ENCODE data around the gene CD300LF.

The CD300LF gene

DNA sequence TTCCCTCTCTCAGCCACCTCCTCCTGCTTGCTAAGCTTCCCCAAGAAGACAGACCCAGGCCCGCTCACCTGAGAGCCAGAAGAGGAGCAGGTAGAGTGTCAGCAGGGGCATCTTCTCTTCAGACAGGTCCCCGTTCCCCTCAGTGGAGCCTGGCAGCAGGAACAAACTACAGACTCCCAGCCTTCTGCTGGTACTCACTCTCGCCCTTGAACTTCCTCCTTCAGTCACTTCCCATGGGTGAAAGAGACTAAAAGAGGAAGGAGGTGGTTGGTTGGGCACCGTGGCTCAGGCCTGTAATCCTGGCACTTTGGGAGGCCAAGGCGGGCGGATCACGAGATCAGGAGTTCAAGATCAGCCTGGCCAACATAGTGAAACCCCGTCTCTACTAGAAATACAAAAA, at the start of gene CD300LF:
Gene CD300LF (minus strand): TSS at position 168 of the 400 bp plus-strand sequence. CDS start 57 bp downstream, at position 111.
- no peak for DNase-seq (ENCODE audit: low read depth)

DNA sequence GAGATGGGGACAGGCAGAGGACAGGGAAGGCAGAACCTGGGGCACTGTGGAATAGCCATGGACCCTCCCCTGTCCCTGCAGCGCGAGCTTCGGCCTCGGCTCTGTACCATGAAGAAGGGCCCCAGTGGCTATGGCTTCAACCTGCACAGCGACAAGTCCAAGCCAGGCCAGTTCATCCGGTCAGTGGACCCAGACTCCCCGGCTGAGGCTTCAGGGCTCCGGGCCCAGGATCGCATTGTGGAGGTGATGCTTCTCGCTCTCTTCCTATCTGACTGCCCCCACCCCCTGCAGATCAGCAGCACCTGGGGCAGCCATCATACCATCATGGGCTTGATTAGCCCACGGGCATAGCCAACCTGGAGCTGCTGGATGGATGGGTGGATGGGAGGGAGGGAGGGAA, 49.2 kb upstream of the CD300LF start:
- DNase-seq (ENCODE audit: low read depth), result no peak

DNA sequence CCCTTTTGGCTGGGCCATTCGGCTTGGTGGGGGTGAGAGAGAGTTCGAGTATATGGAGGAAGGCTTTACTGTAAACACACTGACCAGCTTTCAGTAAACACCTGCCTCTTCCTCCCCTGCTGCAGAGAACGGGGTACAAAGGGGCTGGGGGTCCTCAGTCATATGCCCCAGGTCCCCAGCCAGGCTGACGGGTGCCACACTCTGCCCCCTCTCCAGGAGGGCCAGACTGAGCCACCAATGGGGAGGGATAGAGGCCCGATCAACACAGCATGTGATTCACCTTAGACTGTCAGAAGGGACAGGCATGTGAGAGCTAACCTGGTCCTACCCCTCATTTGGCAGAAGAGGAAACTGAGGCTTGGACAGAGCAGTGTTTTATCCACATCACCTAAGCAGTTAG, 48.7 kb upstream of the CD300LF start:
- no peak for DNase-seq (ENCODE audit: low read depth)

DNA sequence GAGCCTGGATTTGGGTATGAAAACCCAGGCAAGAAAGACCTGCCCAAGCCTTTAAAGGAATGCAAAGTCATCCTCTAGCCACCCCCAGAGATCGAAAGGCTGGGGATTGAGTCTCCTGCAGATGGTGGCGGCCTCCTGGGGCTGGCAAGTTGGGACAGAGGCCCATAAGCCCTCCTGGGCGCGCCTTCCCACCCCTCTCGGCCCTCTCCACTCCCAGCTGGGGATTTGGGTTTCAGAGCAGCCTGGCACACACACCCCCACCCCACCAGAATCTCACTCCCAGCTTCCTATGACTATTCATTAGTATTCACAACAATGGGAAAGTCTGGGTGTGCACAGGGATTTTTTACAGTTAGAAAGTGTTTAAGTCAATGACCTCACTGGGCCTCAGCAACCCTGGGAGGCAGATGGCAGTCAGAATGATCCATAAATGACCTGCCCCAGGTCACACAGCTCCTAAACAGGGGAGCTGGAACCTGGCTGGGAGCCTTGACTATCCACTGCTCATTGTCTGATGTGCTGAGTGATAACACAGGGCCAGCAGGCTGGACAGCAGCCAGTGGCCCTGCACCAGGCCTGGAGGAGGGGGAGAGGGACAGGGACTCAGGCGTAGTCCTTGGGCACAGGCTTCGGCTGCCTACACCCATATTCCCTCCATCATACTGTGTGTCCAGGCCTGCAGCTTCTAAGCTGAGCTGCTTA, 47.8 kb upstream of the CD300LF start:
- no peak for DNase-seq (ENCODE audit: low read depth)

DNA sequence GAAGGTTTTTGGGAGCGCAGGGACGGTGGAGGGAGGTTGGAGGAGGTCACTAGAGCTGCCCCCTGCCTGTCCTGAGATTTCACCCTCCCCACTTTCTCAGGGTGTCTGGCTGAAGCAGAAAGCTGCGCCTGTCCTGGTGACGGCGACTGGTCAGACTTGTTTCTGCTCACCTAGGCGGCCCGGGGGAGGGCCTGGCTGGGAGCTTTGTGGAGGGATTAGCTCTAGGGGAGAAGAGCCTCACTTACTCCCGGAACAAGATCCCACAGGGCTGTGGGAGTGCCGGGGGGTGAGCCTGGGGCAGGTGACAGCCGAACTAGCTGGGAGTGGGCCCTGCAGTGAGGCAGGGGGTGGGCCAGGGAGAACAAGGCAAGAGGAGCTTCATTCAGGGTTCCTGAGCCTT, 47.2 kb upstream of the CD300LF start:
- no peak for DNase-seq (ENCODE audit: low read depth)

DNA sequence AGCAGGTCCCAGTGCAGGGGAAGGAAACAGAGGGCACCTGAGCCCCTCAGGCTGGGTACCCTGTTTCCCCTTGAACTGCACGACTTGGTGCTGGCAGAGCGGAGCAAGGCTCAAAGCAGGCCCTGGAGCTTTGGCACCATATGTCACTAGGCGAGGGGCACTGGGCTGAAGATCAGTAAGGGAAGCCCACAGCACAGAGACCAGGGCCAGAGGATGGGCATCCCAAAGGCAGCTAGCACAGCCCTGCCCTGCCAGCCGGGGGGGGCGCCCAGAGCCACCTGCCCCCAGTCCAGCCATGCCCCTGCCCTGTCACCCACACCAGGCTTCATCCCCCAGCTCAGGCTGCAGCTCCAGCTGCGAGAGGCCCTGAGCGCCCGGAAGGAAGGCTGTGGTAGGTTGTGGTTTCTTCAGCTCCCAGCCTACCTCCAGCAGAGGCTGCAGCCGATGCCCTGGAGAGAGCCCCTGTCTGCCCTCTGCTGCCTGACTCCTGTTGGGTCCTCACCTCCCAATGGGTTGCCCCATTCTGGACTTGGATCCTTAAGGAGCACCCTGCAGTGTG, 46.6 kb upstream of the CD300LF start:
- DNase-seq (ENCODE audit: low read depth), result no peak

DNA sequence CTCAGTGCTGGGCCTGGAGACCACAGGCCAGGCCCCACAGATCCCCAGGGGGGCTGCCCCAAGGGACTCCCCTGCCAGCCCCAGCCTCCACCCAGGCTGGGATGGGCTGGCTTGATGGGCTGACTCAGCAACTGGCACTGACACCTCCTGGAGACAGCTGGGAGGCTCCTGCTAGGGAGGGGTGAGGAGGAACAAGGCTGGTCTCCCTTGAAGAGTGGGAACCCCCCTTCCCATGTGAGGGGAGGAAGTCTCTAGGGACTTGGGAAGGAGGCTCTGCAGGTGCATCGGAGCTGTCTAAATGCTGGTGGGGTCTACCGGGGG, 46.1 kb upstream of the CD300LF start:
- no peak for DNase-seq (ENCODE audit: low read depth)

DNA sequence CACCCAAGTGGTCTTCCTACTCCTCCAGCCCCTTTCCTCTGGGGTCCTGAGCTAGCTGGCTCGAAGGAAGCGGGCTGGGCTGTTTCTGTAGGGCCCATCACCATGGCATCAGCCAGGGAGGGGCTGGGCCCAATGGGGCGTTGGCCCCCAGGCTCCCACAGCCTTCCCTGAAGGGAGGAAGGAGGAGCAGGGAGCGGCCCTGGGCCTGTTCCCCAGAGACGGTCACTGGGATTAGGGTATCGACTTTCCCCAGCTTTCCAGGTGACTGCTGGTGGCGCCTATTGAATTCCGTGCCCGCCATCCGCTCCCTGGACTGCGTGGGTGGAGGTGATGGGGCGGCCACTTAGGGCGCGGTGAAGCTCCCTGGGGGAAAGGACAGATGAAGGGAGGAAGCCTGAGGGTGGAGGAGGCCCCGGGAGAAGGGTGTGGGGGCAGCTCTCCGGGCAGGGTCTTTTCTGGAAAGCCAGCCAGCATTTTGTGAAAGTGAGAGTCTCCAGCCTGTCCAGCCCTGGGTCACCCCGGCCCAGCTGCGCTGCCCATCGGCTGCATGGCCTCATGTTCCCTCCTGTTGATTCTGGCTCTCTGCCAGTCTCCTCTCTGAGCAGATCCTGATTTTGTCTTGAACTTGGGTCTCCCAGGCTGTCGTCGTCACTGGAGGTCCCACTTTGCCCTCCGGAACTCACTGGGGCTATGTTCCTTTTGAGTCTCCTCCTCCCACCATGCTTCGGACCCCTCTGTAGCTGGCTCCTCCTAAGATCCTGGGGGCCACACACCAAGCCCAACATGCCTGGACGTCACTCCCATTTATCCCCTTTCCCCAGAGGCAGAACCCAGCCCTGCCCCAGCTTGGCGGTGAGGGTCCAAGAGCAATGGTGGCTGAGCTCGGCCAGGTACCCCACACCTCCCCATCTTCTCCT, 45.5 kb upstream of the CD300LF start:
- DNase-seq (ENCODE audit: low read depth), result no peak

DNA sequence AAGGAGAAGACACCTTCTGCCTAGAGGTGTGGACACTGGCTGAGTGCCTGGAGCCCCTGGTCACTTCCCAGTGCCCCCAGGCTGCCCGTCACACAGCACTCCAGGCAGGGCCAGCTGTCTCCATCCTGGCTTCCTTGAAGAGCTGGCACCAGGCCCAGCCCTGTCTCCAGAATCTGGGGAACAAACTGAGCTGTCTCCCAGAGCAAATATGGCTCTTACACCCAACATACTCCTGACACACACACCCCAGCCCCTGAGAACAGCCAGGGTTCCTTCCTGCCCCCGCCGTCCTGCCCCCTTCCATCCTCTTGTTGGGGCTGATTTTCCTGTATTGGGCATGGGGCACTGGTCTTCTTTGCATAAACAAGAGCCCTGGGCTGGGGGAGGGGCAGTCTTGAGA, 44.8 kb upstream of the CD300LF start:
- DNase-seq (ENCODE audit: low read depth), result no peak

DNA sequence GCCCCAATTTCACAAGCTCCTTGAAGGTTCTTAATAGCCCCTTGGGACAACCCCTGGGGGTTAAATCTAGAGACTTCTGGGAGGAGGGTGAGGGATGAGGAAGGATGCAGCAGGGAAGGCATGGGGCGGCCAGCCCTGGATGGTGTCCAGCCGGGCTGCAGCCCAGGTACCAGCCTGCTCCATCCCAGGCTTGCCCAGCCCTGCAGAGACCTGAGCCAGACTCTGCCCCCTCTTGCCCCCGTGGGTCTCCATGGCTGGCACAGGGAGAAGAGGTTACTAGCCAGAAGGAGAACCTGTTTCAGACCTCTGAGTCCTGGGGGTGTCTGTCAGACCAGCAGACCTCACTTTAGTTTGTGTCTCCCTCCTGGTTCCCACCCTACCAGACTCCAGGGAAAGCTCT, 44.2 kb upstream of the CD300LF start:
- no peak for DNase-seq (ENCODE audit: low read depth)

DNA sequence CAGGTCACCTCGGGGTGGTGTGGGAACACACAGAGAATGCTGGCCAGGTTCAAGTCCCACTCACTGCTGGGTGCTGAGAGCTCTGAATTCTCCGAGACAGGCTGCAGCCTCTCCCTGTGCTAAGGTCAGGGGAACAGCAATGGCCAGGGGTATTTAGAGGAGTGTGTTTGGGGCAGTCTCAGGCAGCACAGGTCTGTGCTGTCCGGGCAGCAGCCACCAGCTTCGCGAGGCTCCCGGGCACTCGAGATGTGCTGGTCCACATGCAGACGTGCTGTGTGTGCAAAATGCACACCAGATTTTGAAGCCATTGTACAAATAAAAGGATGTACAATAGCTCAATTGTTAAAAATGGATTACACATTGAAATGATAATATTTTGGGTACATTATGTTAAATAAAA, 42.8 kb upstream of the CD300LF start:
- no peak for DNase-seq (ENCODE audit: low read depth)

DNA sequence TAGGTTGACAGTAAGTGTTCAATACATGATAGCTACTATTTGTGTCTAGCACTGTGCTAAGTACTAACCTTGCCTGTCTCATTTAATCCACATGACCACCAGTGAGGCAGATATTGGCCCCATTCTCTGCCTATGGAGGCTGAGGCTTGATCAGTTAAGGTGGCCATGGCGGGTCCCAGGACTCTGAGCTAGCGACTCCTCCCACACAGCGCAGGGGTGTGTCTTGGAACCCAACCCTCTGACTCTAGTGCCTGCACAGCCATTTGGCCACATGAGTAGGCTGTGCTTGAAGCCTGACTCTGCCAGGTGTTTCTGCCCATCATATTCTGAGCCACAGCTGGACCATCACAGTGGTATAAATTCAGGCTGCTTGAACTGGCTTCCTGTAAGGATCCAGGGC, 42.1 kb upstream of the CD300LF start:
- DNase-seq (ENCODE audit: low read depth), result no peak

DNA sequence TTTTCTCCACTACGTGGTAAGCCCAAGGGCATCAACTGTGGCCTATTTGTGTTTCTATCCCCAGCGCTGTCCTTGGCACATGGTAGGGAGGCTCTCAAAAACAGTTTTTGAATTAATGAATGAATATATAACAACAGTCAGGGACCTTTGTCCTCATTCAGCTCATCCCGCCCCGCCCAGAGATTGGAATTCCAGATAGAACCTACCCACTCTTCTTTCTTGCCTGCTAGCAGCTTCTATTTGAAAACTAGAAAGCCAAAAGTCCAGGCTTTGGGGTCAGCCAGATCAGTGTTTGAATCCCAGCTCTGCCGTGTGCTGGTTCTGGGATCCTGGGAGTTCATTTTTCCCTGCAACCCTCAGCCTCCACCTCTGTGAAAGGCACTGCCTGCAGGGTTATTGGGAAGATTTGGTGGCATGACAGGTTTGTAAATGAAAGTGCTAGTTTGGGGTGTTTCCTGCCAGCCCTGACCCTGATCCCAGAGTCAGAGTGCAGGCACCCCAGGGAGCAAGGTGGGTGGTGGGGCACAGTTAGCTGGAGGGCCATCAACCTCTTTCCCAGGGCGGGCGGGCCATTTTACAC, 40.2 kb upstream of the CD300LF start:
- DNase-seq (ENCODE audit: low read depth), result no peak

DNA sequence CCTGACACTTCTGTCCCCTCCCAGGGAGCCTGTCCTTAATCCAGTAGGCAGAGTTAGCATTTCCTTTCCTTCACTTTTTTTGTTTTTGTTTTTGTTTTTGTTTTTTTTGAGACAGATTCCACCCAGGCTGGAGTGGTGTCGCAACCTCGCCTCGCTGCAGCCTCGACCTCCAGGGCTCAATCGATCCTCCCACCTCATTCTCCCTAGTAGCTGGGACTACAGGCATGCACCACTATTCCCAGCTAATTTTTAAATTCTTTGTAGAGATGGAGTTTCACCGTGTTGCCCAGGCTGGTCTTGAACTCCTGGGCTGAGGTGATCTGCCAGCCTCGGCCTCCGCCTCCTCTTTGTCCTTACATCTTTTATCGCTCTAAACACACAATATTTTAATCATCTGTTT, 39.7 kb upstream of the CD300LF start:
- DNase-seq (ENCODE audit: low read depth), result no peak

DNA sequence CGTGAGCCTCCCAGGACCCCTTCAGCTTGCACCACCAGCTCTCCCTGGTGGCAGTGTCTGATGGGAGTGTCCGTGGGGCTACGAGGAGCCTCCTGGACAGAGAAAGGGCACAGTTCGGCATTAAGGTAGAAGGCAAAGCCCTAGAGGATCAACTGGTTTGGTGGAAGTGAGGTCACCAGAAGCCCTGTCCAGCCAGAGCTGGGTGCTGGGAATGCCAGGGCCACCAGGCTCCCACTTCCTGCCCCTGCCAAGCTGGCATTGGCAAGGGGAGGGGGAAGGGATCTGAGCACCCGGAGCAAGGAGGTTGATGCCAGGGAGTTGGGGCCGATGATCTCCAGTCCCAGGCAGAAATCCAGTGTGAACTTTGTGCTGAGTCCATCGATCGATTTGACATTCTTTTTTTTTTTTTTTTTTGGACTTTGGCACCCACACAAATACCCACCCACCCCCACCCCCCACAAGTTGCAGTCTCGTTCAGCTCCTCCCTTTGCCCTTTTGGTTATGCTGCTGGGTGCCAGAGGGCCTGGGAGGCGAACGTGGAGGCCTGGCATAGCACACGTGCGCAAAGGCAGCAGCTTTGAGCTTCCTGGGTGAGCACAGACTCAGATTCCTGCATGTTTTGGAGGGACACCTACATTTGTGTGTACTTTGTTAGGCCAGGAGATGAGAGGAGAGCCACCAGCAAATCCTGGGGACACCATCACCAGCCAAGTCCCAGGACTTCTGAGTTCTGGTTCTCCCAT, 37.8 kb upstream of the CD300LF start:
- DNase-seq (ENCODE audit: low read depth), result no peak

DNA sequence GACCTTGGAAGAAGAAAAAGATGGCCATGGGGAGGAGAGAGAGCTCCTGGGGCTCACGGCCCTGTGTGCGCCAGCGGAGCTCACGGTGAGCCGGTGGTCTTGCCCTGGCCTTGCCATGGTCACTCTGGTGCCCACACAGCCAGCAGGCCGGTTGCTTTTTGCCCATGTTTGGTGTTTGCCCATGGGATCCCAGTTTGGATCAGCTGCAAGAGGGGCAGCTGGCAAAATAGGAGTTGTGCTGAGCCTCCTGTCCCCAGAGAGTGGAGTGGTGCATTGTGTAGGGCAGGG, 37.3 kb upstream of the CD300LF start:
- DNase-seq (ENCODE audit: low read depth), result no peak

DNA sequence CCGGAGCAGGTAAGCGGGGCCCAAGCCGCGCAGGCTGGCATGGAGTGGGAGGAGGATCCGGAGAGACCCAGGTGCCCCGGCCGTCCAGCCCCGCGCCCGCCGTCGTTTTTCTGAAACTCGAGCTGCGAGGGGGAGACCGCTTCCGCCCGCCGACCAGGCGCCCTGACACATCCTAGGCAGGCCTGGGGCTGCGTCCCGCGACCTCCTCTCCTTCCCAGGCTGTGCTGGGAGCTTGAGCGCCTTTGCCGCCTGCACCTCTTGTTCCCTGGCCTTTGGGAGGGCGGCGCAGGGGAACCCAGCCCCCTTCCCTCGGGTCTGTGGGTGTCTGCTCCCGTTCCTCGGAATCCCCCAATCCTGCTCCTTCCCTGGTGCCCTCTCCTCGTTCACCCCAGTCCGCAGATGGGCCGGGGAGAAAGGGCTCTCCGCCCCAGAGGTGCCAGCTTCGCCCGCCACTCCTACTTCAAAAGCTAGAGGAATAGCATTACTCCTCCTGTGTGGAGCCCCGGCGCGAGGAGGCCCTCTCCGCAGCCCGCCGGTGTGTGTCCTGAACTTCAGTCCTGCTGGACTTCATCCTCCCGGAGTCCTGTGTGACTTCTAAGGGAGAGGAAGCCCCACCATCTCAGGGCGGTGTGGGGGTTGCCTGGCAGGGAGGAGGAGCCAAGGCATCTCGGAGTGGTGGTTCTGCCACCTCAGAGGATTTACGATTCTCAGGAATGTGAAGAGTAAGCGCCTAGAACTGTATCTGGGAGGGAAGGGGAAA, 36.7 kb upstream of the CD300LF start:
- DNase-seq (ENCODE audit: low read depth), result no peak

DNA sequence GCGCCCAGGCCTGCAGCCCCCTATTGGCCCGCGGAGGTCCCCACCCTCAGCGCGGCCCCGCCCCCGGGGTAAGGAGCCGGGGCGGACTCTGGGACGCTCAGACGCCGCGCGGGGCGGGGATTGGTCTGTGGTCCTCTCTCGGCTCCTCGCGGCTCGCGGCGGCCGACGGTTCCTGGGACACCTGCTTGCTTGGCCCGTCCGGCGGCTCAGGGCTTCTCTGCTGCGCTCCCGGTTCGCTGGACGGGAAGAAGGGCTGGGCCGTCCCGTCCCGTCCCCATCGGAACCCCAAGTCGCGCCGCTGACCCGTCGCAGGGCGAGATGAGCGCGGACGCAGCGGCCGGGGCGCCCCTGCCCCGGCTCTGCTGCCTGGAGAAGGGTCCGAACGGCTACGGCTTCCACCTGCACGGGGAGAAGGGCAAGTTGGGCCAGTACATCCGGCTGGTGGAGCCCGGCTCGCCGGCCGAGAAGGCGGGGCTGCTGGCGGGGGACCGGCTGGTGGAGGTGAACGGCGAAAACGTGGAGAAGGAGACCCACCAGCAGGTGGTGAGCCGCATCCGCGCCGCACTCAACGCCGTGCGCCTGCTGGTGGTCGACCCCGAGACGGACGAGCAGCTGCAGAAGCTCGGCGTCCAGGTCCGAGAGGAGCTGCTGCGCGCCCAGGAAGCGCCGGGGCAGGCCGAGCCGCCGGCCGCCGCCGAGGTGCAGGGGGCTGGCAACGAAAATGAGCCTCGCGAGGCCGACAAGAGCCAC, 36.0 kb upstream of the CD300LF start, which contains the start of gene NHERF1:
Gene NHERF1 (plus strand): TSS at position 100 of the 750 bp plus-strand sequence. CDS start 219 bp downstream, at position 319.
- DNase-seq (ENCODE audit: low read depth), result peak; percentile 98

DNA sequence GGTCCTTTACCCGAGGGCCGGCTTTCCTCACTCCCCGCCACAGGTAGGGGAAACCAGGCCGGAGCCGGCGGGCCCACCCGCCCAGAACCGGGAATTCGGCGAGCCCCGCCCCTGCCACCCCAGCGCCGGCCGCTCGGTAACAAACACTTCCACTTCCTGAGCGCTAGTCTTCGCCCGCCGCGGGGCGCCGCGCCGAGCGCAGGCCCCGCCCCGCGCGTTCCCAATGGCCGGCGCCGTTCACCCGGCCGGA, 35.5 kb upstream of the CD300LF start:
- no peak for DNase-seq (ENCODE audit: low read depth)

DNA sequence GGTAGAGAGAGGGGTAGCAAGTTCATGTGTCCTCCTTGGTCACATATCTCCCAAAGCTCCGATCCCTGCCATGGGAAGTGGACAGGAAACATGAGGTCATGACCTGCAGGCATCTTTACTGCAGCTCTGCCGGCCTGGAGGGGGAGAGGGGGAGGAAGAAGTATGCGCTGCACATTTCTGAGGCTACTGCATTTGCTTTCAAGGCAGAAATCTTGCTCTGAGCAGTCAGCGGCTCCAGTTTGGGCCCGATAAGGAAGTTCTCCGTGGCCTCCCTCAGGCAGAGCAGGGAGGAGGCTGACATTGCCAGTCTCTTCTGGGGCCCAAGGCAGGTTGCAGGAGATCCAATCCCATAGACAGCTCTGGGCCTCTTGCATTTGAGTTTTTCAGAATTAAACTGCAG, 34.2 kb upstream of the CD300LF start:
- no peak for DNase-seq (ENCODE audit: low read depth)

DNA sequence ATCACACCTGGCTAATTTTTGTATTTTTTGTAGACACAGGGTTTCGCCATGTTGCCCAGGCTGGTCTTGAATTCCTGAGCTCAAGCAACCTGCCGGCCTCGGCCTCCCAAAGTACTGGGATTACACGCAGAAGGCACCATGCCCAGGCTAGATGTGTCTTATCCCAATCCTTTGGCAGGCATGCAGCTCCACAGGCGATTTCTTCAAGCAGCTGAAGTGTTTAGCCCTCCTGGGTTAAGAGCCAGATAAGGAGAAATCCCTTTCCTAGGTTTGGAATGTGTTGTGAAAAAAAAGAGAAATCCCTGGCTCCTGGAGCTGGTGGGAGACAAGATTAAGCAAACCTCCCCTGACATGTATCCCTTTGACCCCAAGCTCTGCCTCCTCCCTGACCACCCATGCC, 33.7 kb upstream of the CD300LF start:
- no peak for DNase-seq (ENCODE audit: low read depth)

Measured in activated T-cell treated with anti-CD3 and anti-CD28 coated beads for 48 hours (primary cell).